C4-2B (cell line): Measurements from ENCODE around the gene TRMT44.

ENCODE experiments used
- H3K27ac ChIP-seq: fragments of 450-650 bp; 2 replicates; pipeline ENCODE4 v1.5.1; 2017
- ZFX ChIP-seq: fragments of 450-650 bp; IDR thresholded peaks from 2 replicates; pipeline ENCODE4 v1.6.1; 2017
- TF ChIP-seq, protein P1 (sequence below): fragments of 450-650 bp; conservative IDR thresholded peaks from 2 replicates; pipeline ENCODE4 v1.5.1; 2017; ENCODE audit warnings: mild to moderate bottlenecking

Gene TRMT44

DNA sequence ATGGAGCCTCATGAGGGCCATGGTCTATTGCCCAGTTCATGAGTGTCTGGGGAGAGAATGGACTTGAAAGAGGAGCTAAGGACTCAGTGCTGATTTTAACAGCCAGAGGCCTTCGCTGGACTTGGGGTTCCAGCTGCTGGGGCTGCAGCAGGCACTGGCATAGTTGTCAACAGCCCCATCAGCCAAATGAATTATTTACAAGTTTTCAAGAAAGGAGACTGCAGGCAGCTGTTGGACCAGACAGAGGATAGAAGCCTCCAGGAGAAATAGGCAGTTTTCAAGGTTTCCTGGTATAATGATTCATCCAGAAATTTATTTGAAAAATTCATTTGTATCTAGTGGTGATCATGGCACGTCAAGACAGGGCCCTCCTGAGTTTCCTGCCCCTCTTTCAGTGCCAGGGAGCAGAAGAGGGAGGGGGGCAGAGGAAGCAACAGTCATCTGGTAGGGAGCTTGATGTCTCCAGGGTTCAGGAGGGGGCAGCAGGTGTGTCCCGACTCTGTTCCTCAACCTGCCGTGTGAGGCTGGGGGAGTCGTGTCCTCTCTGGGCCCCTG lies 76.5 kb downstream of the TRMT44 start:
- H3K27ac ChIP-seq, result no peak overlapping the region

DNA sequence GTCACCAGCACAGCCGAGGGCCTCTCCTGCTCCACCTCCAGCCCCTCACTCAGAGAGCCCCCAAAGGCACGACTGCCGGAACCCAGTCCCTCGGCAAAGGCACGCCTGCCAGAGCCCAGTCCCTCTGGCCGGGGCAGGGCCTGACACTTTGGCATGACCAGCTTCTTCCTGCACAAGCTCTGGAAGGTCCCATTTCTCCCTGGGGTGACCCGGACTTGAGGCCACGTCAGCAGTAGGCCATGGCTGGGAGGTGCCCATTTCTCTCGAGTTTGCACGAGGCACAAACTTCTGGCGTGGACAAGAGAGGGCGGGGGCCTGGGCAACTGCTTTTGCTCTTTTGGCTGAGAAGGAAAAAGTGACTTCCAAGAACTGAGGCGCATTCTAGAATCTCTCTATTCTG lies 77.4 kb downstream of the TRMT44 start:
- H3K27ac ChIP-seq, result no peak overlapping the region
- TF ChIP-seq, protein P1, sequence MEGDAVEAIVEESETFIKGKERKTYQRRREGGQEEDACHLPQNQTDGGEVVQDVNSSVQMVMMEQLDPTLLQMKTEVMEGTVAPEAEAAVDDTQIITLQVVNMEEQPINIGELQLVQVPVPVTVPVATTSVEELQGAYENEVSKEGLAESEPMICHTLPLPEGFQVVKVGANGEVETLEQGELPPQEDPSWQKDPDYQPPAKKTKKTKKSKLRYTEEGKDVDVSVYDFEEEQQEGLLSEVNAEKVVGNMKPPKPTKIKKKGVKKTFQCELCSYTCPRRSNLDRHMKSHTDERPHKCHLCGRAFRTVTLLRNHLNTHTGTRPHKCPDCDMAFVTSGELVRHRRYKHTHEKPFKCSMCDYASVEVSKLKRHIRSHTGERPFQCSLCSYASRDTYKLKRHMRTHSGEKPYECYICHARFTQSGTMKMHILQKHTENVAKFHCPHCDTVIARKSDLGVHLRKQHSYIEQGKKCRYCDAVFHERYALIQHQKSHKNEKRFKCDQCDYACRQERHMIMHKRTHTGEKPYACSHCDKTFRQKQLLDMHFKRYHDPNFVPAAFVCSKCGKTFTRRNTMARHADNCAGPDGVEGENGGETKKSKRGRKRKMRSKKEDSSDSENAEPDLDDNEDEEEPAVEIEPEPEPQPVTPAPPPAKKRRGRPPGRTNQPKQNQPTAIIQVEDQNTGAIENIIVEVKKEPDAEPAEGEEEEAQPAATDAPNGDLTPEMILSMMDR, result no peak
- no peak for TF ChIP-seq ZFX

More for the DNA sequence above, 76.5 kb downstream of the TRMT44 start:
- TF ChIP-seq ZFX, result no peak
- TF ChIP-seq, protein P1, result no peak

- no peak for TF ChIP-seq ZFX
- TF ChIP-seq, protein P1, result no peak
- no peak overlapping the region for H3K27ac ChIP-seq
Observed at GRCh38 chr4:8522160-8523120, 81.9 kb downstream of the TRMT44 start.

- TF ChIP-seq ZFX, result no peak
- TF ChIP-seq, protein P1, result no peak
- no peak overlapping the region for H3K27ac ChIP-seq
Observed at GRCh38 chr4:8523175-8523574, 82.6 kb downstream of the TRMT44 start.

DNA sequence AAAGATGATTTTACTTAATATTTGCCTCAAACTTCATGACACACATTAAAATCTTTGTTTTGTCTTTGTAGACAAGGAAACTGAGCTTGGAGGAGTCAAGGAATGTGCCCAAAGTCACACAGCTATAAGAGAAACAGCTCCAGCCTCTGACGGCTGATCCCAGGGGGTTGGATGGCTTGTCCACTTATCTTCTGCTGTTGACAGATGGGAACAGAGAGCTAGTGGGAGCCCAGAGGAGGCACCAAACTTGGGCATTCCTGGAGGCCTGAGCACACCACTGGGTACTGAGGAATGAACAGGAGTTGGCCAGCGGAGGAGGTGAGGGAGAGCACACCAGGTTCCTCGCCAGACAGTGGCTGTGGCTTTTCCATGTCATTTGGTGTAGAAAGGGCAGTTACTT lies 83.2 kb downstream of the TRMT44 start:
- H3K27ac ChIP-seq, result no peak overlapping the region
- no peak for TF ChIP-seq ZFX
- TF ChIP-seq, protein P1, result no peak

- H3K27ac ChIP-seq, result no peak overlapping the region
- TF ChIP-seq ZFX, result no peak
- TF ChIP-seq, protein P1, result no peak
Observed at GRCh38 chr4:8524595-8525382, 84.2 kb downstream of the TRMT44 start.
